ENCODE measurements around the gene RNF44.

- TF ChIP-seq, protein P1, sequence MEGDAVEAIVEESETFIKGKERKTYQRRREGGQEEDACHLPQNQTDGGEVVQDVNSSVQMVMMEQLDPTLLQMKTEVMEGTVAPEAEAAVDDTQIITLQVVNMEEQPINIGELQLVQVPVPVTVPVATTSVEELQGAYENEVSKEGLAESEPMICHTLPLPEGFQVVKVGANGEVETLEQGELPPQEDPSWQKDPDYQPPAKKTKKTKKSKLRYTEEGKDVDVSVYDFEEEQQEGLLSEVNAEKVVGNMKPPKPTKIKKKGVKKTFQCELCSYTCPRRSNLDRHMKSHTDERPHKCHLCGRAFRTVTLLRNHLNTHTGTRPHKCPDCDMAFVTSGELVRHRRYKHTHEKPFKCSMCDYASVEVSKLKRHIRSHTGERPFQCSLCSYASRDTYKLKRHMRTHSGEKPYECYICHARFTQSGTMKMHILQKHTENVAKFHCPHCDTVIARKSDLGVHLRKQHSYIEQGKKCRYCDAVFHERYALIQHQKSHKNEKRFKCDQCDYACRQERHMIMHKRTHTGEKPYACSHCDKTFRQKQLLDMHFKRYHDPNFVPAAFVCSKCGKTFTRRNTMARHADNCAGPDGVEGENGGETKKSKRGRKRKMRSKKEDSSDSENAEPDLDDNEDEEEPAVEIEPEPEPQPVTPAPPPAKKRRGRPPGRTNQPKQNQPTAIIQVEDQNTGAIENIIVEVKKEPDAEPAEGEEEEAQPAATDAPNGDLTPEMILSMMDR (IDR thresholded peaks at IDR 0.05): no peak
- TF ChIP-seq POLR2A (IDR thresholded peaks at IDR 0.05): no peak
Measured at GRCh38 chr5:176545388-176545736, 8.2 kb upstream of the RNF44 start.
